Esophagus squamous epithelium (tissue), 4 donors: ENCODE results near the gene CISD3.

Experiments used
- CTCF ChIP-seq, 6 experiments: fragments of 450-650 bp in 4 of 6; fragments of 200-600 bp in 2 of 6; sonication (generic) in 2 of 6; IDR thresholded peaks; one replicate each; pipeline ENCODE4 v1.5.1; 2016 to 2019; ENCODE audit warnings: antibody characterized with exemption in 6 of 6, mild to moderate bottlenecking in 4 of 6, moderate library complexity in 4 of 6
- POLR2A ChIP-seq, 4 donors: fragments of 450-650 bp; IDR thresholded peaks; one replicate each; pipeline ENCODE4 v1.6.1; 2017; ENCODE audit warnings: antibody characterized with exemption in 4 of 4, mild to moderate bottlenecking in 4 of 4, moderate library complexity in 3 of 4

DNA sequence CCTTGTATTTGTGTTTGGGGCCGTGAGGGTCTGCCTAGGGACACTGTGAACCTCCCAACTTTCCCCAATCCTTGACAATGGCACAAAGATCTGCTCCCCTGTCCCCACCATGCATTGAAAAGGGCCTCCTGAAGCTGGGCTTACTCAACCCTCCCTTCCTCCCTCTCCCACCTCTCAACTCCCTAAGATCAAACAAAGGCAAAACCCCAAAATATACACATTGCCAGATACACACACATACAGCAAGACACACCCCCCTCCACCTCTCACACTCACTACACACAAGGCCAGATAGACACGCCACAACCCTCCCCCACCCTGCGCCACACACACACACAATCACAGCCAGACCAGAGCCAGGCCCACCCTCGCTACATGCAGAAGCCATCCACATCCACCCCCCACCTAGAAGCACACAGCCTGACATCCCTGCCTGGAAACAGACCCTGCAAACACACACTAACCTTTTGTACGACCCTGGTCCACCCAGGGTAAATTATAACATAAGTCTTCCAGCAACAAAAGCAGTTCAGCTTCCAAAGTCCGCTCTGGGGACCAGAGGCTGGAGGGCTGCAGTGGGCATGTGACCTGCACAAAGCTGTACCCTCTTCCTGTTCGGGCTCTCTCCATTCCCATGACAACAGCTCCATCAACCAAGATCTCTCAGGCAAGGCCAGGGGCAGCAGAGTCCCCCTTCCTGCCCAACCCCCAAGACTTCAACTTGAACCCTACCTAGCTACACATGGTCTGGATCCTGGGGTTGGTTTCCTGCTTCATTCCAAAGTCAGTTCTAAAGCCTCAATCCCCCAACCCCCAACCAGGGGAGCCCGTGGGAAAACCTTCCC, 16.1 kb downstream of the CISD3 start:
- TF ChIP-seq CTCF (IDR thresholded peaks at IDR 0.05) (no peak), POLR2A (IDR thresholded peaks at IDR 0.05) (no peak)
